Epithelial cell of proximal tubule (primary cell): ENCODE measurements around the gene CACNA2D4. TPM values are rescaled to one million over a fixed set of nuclear protein-coding genes. Genes with fewer than 3 reads are reported as not detected.

Experiments used
- DNase-seq: peaks from one replicate; pipeline ENCODE4 v3.0.0-alpha.2; 2011; ENCODE audit warnings: low read depth
- H3K4me3 ChIP-seq: 2 replicates; pipeline ENCODE4 v1.5.1; 2011; ENCODE audit warnings: low read depth, mild to moderate bottlenecking, low read length
- CTCF ChIP-seq: conservative IDR thresholded peaks from 2 replicates; pipeline ENCODE4 v1.5.1; 2012; ENCODE audit warnings: low read depth, mild to moderate bottlenecking, low read length
- total RNA-seq: library from RNA; depleted of rRNA; stranded (reverse); fragments of >200 nt; gene quantifications from 2 replicates; pipeline ENCODE4 v1.2.3, GENCODE V29; 2015

CACNA2D4 gene
- total RNA-seq, 1 donor from 2014 or later: 1.6 TPM

GRCh38 chr12:1810931-1811280 is 107.5 kb downstream of the CACNA2D4 start:
- DNase-seq: no peak
- no peak for TF ChIP-seq CTCF
- H3K4me3 ChIP-seq: no peak overlapping the region

DNA sequence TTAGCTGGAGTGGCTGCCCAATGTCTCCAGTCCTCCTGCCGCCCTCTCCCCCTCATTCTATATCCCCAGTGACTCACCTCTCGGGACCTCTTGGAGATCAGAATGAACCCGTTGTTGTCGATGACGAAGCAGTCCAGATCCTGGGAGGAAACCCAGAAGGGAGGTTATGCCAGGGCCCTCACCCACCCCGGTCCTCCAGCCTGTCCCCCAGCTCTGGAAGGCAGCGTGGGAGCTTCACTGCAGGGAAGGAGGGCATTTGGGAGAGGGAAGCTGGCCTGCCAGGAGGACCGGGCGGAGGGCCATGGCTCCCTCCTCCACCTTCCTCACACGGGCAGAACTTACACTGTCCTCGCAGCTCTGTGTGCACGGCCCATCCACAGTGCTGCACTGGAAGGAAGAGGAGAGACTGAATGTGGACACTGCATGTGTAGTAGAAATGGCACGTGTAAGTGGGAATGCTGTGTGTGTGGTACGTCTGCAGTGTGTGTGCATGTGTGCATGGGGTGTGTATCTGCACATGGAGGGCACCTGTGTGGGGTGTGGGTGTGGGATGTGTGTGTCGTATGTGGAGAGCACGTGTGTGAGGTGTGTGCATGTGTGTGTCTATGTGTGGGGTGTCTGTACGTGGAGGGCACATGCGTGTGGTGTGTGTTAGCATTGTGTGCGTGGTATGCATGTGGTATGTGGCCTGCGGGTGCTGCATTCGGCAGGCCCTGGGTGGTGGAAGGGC is 108.1 kb downstream of the CACNA2D4 start:
- no peak for TF ChIP-seq CTCF
- DNase-seq: no peak

GRCh38 chr12:1809591-1810190 is 108.8 kb downstream of the CACNA2D4 start:
- no peak for DNase-seq
- TF ChIP-seq CTCF: no peak
- no peak overlapping the region for H3K4me3 ChIP-seq

More for the DNA sequence above, 108.1 kb downstream of the CACNA2D4 start:
- no peak overlapping the region for H3K4me3 ChIP-seq

DNA sequence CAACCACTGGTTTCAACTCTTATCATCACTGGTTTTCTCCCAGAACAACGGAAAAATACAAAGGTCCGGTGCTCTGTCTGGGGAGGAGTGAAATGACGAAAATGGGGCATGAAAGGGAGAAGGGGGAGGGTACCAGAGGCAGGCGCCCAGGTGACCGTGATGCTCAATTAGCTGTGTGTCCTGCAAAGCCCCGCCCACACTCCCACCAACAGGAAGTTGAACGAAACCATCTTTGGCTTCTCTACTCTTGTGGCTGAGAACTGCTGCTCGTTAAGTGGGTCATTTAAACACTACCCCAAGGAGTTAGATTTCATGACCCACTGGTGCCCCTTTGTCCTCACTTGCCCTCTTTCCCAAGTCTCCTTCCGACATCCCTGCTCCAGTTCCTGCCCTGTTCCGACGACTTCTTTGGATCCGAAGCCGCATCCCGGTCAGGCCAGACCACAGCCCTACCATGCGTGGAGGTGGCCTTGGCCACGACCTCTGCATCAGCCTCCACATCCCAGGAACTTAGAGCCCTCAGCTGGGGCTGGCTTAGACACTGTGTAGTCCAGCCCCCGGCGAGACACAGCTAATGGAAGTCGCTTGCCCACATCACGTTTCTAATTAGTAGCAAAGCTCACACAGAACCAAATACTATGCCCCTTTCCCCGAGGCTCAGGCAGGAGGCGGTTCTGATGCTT is 109.5 kb downstream of the CACNA2D4 start:
- no peak overlapping the region for H3K4me3 ChIP-seq
- no peak for DNase-seq
- TF ChIP-seq CTCF: no peak

GRCh38 chr12:1808036-1808797 is 110.2 kb downstream of the CACNA2D4 start:
- no peak for TF ChIP-seq CTCF
- no peak overlapping the region for H3K4me3 ChIP-seq
- no peak for DNase-seq

- H3K4me3 ChIP-seq: no peak overlapping the region
- TF ChIP-seq CTCF: no peak
- no peak for DNase-seq
Measured at GRCh38 chr12:1807087-1807860, 111.2 kb downstream of the CACNA2D4 start.
